Measurements from ENCODE around the gene VMO1. TPM values are rescaled to one million over a fixed set of nuclear protein-coding genes. Genes with fewer than 3 reads are reported as not detected.
A peak's percentile ranks its signal among the peaks of the same experiment; 100 is the strongest.

Gene VMO1
- total RNA-seq, 2 experiments from 2014 or later = not detected

GRCh38 chr17:4815043-4815675, 29.0 kb upstream of the VMO1 start:
- Mint-ChIP-seq H3K4me1 (ENCODE audit: low read depth) (peaks cover 5% of the 10 kb centered on the region), H3K27me3 (no peaks in the 10 kb centered on the region), H3K27ac (no peak overlapping the region), H3K4me3 (no peak overlapping the region), H3K9me3 (no peaks in the 10 kb centered on the region), H3K36me3 (ENCODE audit: low read depth) (peaks cover 3% of the 10 kb centered on the region)
- intact Hi-C loops (cut with micrococcal nuclease) = no loop called here
- DNase-seq (no peak), ATAC-seq (no peak)
- no peak for TF ChIP-seq CTCF (IDR thresholded peaks at IDR 0.05)
- POLR2A ChIA-PET = no interaction called here
- CTCF ChIA-PET = no interaction called here

DNA sequence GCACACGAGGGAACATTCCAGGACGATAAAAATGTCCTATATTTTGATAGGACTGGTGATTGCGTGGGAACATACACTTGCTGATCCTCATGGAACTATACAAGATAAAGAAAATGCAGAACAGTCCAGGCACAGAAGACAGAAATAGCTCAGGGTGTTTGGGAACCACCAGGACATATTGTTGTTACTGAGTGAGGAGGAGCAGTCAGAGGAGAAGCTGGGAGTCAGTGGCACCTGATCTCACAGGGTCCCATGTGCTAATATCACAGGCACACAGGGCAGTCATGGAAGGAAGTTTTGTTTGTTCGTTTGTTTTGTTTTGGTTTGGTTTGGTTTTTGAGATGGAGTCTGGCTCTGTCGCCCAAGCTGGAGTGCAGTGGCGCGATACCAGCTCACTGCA, 26.5 kb upstream of the VMO1 start:
- intact Hi-C loops (cut with micrococcal nuclease) = no loop called here
- POLR2A ChIA-PET = no interaction called here
- no peak for TF ChIP-seq CTCF (IDR thresholded peaks at IDR 0.05)
- ATAC-seq (no peak), DNase-seq (no peak)
- CTCF ChIA-PET = interaction anchor here (0.6 to 1.6 kb wide), 2 partner anchors 23 to 68 kb away, joined by 3 to 4 read pairs; no protein-coding TSS in a partner anchor
- peaks cover 9% of the 10 kb centered on the region for H3K4me1 Mint-ChIP-seq (ENCODE audit: low read depth)
- no peak overlapping the region for H3K27ac Mint-ChIP-seq
- H3K4me3 Mint-ChIP-seq = no peak overlapping the region
- peaks cover 3% of the 10 kb centered on the region for H3K36me3 Mint-ChIP-seq (ENCODE audit: low read depth)
- H3K9me3 Mint-ChIP-seq = no peaks in the 10 kb centered on the region
- H3K27me3 Mint-ChIP-seq = no peaks in the 10 kb centered on the region

GRCh38 chr17:4811471-4811870, 25.3 kb upstream of the VMO1 start:
- no peak overlapping the region for H3K4me3 Mint-ChIP-seq
- no peak for ATAC-seq
- no peak for TF ChIP-seq CTCF (IDR thresholded peaks at IDR 0.05)
- peaks cover 9% of the 10 kb centered on the region for H3K4me1 Mint-ChIP-seq (ENCODE audit: low read depth)
- CTCF ChIA-PET = interaction anchor here (0.7 to 1.6 kb wide), 2 partner anchors 22 to 70 kb away, joined by 3 to 4 read pairs; no protein-coding TSS in a partner anchor
- POLR2A ChIA-PET = interaction anchor here (1.1 kb wide), 1 partner anchor 8 kb away, joined by 3 read pairs; no protein-coding TSS in a partner anchor
- no peaks in the 10 kb centered on the region for H3K27me3 Mint-ChIP-seq
- no peaks in the 10 kb centered on the region for H3K9me3 Mint-ChIP-seq
- intact Hi-C loops (cut with micrococcal nuclease) = no loop called here
- no peak for DNase-seq
- no peak overlapping the region for H3K27ac Mint-ChIP-seq
- H3K36me3 Mint-ChIP-seq (ENCODE audit: low read depth) = peaks cover 3% of the 10 kb centered on the region

DNA sequence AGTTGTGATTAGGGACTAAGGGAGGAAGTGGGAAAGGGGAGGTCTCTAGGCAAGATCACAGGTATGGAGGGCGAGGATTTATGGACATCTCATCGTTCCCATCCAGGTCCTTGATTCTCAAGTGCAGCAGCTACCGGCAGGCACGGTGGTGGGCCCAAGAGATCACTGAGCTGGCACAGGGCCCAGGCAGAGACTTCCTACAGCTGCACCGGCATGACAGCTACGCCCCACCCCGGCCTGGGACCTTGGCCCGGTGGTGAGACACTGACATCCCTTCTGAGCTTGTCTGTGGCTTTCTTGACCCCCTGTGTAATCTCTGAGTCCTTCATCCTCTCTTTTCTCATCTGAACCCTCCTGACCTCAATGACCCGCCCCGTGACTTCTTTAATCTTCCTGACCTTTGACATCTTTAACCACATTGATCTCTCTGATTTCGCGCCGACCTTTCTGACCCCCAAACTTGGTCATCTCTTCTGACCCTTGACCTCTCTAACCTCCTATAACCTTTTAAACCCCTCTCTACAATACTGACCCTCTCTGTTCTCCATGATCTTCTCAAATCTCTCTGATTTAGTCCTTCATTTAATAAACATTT, 24.6 kb upstream of the VMO1 start:
- H3K27ac Mint-ChIP-seq = peak overlapping the region; percentile 39
- ChIA-PET CTCF (no interaction called here), POLR2A (interaction anchor here (1.1 to 1.2 kb wide), 2 partner anchors 8 to 15 kb away, joined by 3 to 4 read pairs; partner anchors contain the start of gene PSMB6)
- peaks cover 3% of the 10 kb centered on the region for H3K36me3 Mint-ChIP-seq (ENCODE audit: low read depth)
- no peak for ATAC-seq
- H3K27me3 Mint-ChIP-seq = no peaks in the 10 kb centered on the region
- H3K9me3 Mint-ChIP-seq = no peaks in the 10 kb centered on the region
- no peak overlapping the region for H3K4me3 Mint-ChIP-seq
- DNase-seq = peak; percentile 33
- no peak for TF ChIP-seq CTCF (IDR thresholded peaks at IDR 0.05)
- intact Hi-C loops (cut with micrococcal nuclease) = no loop called here
- peaks cover 14% of the 10 kb centered on the region for H3K4me1 Mint-ChIP-seq (ENCODE audit: low read depth)

- ATAC-seq = no peak
- peaks cover 3% of the 10 kb centered on the region for H3K36me3 Mint-ChIP-seq (ENCODE audit: low read depth)
- peaks cover 14% of the 10 kb centered on the region for H3K4me1 Mint-ChIP-seq (ENCODE audit: low read depth)
- H3K9me3 Mint-ChIP-seq = no peaks in the 10 kb centered on the region
- ChIA-PET CTCF (interaction anchor here (1.4 to 3.7 kb wide), 2 partner anchors 17 to 19 kb away, joined by 3 to 15 read pairs; partner anchors contain the start of gene GLTPD2), POLR2A (interaction anchor here (1.7 to 2.2 kb wide), 2 partner anchors 12 to 91 kb away, joined by 4 to 8 read pairs; partner anchors contain the start of genes C17orf107 and PSMB6)
- H3K4me3 Mint-ChIP-seq = peak overlapping the region; percentile 69
- intact Hi-C loops (cut with micrococcal nuclease) = no loop called here
- no peaks in the 10 kb centered on the region for H3K27me3 Mint-ChIP-seq
- no peak for DNase-seq
- TF ChIP-seq CTCF (IDR thresholded peaks at IDR 0.05) = no peak
- H3K27ac Mint-ChIP-seq = no peak overlapping the region
These were observed 22.2 kb upstream of the VMO1 start for GRCh38 chr17:4808378-4808767.

All from activated CD8-positive, alpha-beta T cell treated with anti-CD3 and anti-CD28 coated beads for 36 hours (primary cell).